Retinal pigment epithelial cell (primary cell): Measurements from ENCODE around the gene ATP8B4.

ENCODE experiments used
- DNase-seq: peaks from one replicate; pipeline ENCODE4 v3.0.0-alpha.2; 2010; ENCODE audit warnings: low read depth
- H3K4me3 ChIP-seq: 2 replicates; pipeline ENCODE4 v1.5.1; 2011; ENCODE audit warnings: mild to moderate bottlenecking, low read length, control low read depth, moderate library complexity
- CTCF ChIP-seq: conservative IDR thresholded peaks from 2 replicates; pipeline ENCODE4 v1.5.1; 2011; ENCODE audit warnings: low read depth, low read length, control low read depth, inconsistent platforms

The ATP8B4 gene

GRCh38 chr15:49881433-49881832 lies 237.6 kb downstream of the ATP8B4 start:
- no peak overlapping the region for H3K4me3 ChIP-seq
- no peak for DNase-seq
- TF ChIP-seq CTCF: no peak

- no peak overlapping the region for H3K4me3 ChIP-seq
- DNase-seq: peak; percentile 77
- no peak for TF ChIP-seq CTCF
Observed at GRCh38 chr15:49877873-49878521, 241.0 kb downstream of the ATP8B4 start.

- peak; percentile 71 for DNase-seq
- no peak for TF ChIP-seq CTCF
- H3K4me3 ChIP-seq: no peak overlapping the region
Observed at GRCh38 chr15:49877117-49877872, 241.7 kb downstream of the ATP8B4 start.

- peak; percentile 8 for TF ChIP-seq CTCF
- DNase-seq: no peak
- no peak overlapping the region for H3K4me3 ChIP-seq
Observed at GRCh38 chr15:49876401-49877038, 242.5 kb downstream of the ATP8B4 start.

- peak; percentile 25 for TF ChIP-seq CTCF
- no peak overlapping the region for H3K4me3 ChIP-seq
- no peak for DNase-seq
Observed at GRCh38 chr15:49875392-49875791, 243.6 kb downstream of the ATP8B4 start.

GRCh38 chr15:49870472-49870871 lies 248.6 kb downstream of the ATP8B4 start:
- no peak for DNase-seq

More at GRCh38 chr15:49870472-49870871, 248.6 kb downstream of the ATP8B4 start:
- H3K4me3 ChIP-seq: no peak overlapping the region
- TF ChIP-seq CTCF: no peak
